Ishikawa (cell line): Measurements from ENCODE around the gene HAGH.

Experiments
- CEBPB ChIP-seq: IDR thresholded peaks from 2 replicates; pipeline ENCODE4 v1.6.1; 2012
- CREB1 ChIP-seq: IDR thresholded peaks from 2 replicates; pipeline ENCODE4 v1.6.1; 2012; ENCODE audit warnings: low read depth
- EGR1 ChIP-seq: IDR thresholded peaks from 2 replicates; pipeline ENCODE4 v1.6.1; 2012
- EP300 ChIP-seq: IDR thresholded peaks from 2 replicates; pipeline ENCODE4 v1.6.1; 2012; ENCODE audit warnings: borderline replicate concordance
- FOXM1 ChIP-seq: IDR thresholded peaks from 2 replicates; pipeline ENCODE4 v1.6.1; 2012; ENCODE audit warnings: low read depth, borderline replicate concordance
- MAX ChIP-seq: IDR thresholded peaks from 2 replicates; pipeline ENCODE4 v1.6.1; 2012
- NFIC ChIP-seq: IDR thresholded peaks from 2 replicates; pipeline ENCODE4 v1.6.1; 2012
- RAD21 ChIP-seq: IDR thresholded peaks from 2 replicates; pipeline ENCODE4 v1.6.1; 2012; ENCODE audit warnings: low read depth
- TAF1 ChIP-seq: IDR thresholded peaks from 2 replicates; pipeline ENCODE4 v1.6.1; 2012; ENCODE audit warnings: low read depth, mild to moderate bottlenecking
- TCF12 ChIP-seq: IDR thresholded peaks from 2 replicates; pipeline ENCODE4 v1.6.1; 2012; ENCODE audit warnings: low read depth
- TEAD4 ChIP-seq: IDR thresholded peaks from 2 replicates; pipeline ENCODE4 v1.6.1; 2012
- USF1 ChIP-seq: IDR thresholded peaks from 2 replicates; pipeline ENCODE4 v1.6.1; 2012
- YY1 ChIP-seq: IDR thresholded peaks from 2 replicates; pipeline ENCODE4 v1.6.1; 2012; ENCODE audit warnings: low read depth
- ZBTB7A ChIP-seq: IDR thresholded peaks from 2 replicates; pipeline ENCODE4 v1.6.1; 2012; ENCODE audit warnings: low read depth
- TF ChIP-seq, protein P1 (sequence below): IDR thresholded peaks from 2 replicates; pipeline ENCODE4 v1.6.1; 2012; ENCODE audit warnings: low read depth, mild to moderate bottlenecking

Gene HAGH

DNA sequence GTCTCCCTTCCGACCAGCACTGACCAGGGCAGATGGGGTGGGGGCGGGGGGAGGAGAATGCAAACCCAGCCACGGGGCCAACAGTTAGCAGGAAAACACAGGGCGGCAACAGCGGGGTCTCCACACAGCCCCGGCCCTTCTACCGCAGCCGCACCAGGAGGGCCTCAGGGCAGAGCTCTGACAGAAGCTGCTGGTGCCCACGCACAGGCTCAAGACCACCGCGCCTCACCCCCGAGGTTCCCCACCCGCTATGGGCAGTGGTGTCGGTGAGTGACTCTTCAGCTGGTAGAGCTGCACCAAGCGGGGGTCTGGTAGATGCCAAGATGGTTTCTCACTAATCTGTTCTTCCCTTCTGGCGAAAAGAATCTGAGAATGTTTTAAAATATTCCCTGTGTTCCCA, 16.1 kb downstream of the HAGH start:
- TF ChIP-seq ZBTB7A (no peak), TAF1 (no peak), CREB1 (no peak), TEAD4 (no peak), EGR1 (no peak), MAX (no peak), FOXM1 (no peak), YY1 (no peak)

DNA sequence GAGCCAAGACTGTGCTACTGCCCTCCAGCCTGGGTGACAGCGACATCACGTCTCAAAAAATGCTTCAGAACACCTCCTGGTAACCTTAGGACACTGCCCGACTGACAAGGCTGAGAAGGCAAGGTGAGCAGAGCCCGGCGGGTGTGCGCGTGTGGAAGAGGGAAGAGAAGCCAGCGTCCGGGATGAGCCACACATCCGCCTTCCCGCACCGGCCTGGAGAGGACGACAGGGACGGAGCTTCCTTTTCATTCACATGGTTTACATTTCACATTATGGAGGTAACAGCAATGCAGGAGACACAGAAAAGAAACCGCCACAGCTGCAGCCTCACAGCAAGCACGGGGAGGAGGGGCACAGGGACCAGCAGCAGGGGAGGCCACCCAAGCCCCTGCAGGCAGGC, 16.5 kb downstream of the HAGH start:
- TF ChIP-seq RAD21 (no peak), USF1 (no peak), NFIC (no peak), MAX (no peak), EGR1 (no peak), TAF1 (no peak), YY1 (no peak), CREB1 (no peak), ZBTB7A (no peak), CEBPB (no peak), FOXM1 (no peak), TCF12 (no peak), EP300 (no peak), TEAD4 (no peak)
- TF ChIP-seq, protein P1, sequence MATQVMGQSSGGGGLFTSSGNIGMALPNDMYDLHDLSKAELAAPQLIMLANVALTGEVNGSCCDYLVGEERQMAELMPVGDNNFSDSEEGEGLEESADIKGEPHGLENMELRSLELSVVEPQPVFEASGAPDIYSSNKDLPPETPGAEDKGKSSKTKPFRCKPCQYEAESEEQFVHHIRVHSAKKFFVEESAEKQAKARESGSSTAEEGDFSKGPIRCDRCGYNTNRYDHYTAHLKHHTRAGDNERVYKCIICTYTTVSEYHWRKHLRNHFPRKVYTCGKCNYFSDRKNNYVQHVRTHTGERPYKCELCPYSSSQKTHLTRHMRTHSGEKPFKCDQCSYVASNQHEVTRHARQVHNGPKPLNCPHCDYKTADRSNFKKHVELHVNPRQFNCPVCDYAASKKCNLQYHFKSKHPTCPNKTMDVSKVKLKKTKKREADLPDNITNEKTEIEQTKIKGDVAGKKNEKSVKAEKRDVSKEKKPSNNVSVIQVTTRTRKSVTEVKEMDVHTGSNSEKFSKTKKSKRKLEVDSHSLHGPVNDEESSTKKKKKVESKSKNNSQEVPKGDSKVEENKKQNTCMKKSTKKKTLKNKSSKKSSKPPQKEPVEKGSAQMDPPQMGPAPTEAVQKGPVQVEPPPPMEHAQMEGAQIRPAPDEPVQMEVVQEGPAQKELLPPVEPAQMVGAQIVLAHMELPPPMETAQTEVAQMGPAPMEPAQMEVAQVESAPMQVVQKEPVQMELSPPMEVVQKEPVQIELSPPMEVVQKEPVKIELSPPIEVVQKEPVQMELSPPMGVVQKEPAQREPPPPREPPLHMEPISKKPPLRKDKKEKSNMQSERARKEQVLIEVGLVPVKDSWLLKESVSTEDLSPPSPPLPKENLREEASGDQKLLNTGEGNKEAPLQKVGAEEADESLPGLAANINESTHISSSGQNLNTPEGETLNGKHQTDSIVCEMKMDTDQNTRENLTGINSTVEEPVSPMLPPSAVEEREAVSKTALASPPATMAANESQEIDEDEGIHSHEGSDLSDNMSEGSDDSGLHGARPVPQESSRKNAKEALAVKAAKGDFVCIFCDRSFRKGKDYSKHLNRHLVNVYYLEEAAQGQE = no peak

- TF ChIP-seq USF1 (no peak), EGR1 (no peak), CREB1 (no peak), EP300 (no peak), MAX (no peak), NFIC (no peak), FOXM1 (no peak), CEBPB (no peak), YY1 (no peak), RAD21 (no peak), TAF1 (no peak), TEAD4 (no peak), ZBTB7A (no peak), TCF12 (no peak)
- TF ChIP-seq, protein P1 = no peak
Observed at GRCh38 chr16:1809281-1809801, 17.3 kb downstream of the HAGH start.

DNA sequence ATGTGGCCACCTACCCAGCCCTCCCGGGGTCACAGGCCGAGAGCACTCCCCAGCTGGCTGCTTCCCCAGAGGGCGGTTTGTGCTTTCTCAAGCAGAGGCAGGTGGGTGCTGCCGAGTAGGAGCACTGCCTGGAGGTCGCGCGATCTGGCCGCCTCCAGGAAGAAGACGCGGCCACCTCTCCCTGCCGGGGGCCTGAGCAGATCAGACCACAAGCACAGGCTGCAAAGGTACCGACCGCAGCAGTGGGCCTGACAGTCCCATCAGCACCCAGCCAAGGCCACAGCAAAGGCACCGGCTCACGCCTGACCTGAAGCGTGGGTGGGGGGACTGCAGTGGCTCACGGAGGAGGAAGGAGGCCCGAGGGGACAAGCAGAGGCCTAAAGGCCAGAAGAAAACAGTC, 17.9 kb downstream of the HAGH start:
- TF ChIP-seq TCF12 = no peak
- TF ChIP-seq ZBTB7A = no peak
- no peak for TF ChIP-seq YY1
- no peak for TF ChIP-seq EGR1
- no peak for TF ChIP-seq TAF1
- TF ChIP-seq RAD21 = no peak
- TF ChIP-seq, protein P1 = no peak
- TF ChIP-seq EP300 = no peak
- TF ChIP-seq TEAD4 = no peak
- no peak for TF ChIP-seq CREB1
- no peak for TF ChIP-seq USF1
- TF ChIP-seq MAX = no peak
- no peak for TF ChIP-seq CEBPB
- no peak for TF ChIP-seq NFIC
- TF ChIP-seq FOXM1 = no peak
